ENCODE results near the gene NIPSNAP2.
"Not testable (repeated sequence)": the region's sequence is repeated elsewhere in the genome, so short reads cannot be mapped to it uniquely, and the experiment has no call there.

NIPSNAP2 gene

GRCh38 chr7:56048245-56048644 lies 83.9 kb downstream of the NIPSNAP2 start:
- no peak for DNase-seq

- DNase-seq: not testable (repeated sequence)
Observed at GRCh38 chr7:56048763-56049162, 84.4 kb downstream of the NIPSNAP2 start.

Data from activated gamma-delta T cell treated with Interleukin-2 at 50 U/mL for 16 hours (primary cell).